Measurements from ENCODE around the gene RBP5.

Gene RBP5

GRCh38 chr12:7116196-7116595 is 12.5 kb downstream of the RBP5 start:
- no peak overlapping the region for H3K4me2 ChIP-seq
- H3K9ac ChIP-seq = no peak overlapping the region
- TF ChIP-seq Cebpa-rat (IDR thresholded peaks at IDR 0.05) = no peak
- H3K36me3 ChIP-seq = no peaks in the 10 kb centered on the region
- no peaks in the 10 kb centered on the region for H3K9me3 ChIP-seq
- H3K27me3 ChIP-seq = no peaks in the 10 kb centered on the region
- no peaks in the 10 kb centered on the region for H3K4me1 ChIP-seq
- H3K27ac ChIP-seq = no peak overlapping the region
- H3K4me3 ChIP-seq = no peak overlapping the region
- H4K20me1 ChIP-seq = no peaks in the 10 kb centered on the region

GRCh38 chr12:7114851-7115250 is 13.8 kb downstream of the RBP5 start:
- H4K20me1 ChIP-seq = no peaks in the 10 kb centered on the region
- H3K27me3 ChIP-seq = no peaks in the 10 kb centered on the region
- no peaks in the 10 kb centered on the region for H3K36me3 ChIP-seq
- no peak overlapping the region for H3K4me2 ChIP-seq
- H3K4me1 ChIP-seq = no peaks in the 10 kb centered on the region
- H3K27ac ChIP-seq = no peak overlapping the region
- no peaks in the 10 kb centered on the region for H3K9me3 ChIP-seq
- no peak for TF ChIP-seq Cebpa-rat (IDR thresholded peaks at IDR 0.05)
- no peak overlapping the region for H3K4me3 ChIP-seq
- no peak overlapping the region for H3K9ac ChIP-seq

GRCh38 chr12:7114008-7114407 is 14.7 kb downstream of the RBP5 start:
- Histone ChIP-seq H3K27ac (peak overlapping the region; percentile 8; the same call in 1 of the 2 replicates), H4K20me1 (no peaks in the 10 kb centered on the region), H3K9me3 (no peaks in the 10 kb centered on the region), H3K4me3 (no peak overlapping the region), H3K36me3 (no peaks in the 10 kb centered on the region), H3K9ac (no peak overlapping the region; the same call in 1 of the 2 replicates), H3K4me2 (no peak overlapping the region), H3K27me3 (no peaks in the 10 kb centered on the region), H3K4me1 (peaks cover 6% of the 10 kb centered on the region; the same call in 1 of the 2 replicates)
- no peak for TF ChIP-seq Cebpa-rat (IDR thresholded peaks at IDR 0.05)

- H4K20me1 ChIP-seq = no peaks in the 10 kb centered on the region
- H3K9ac ChIP-seq = no peak overlapping the region; the same call in 1 of the 2 replicates
- no peak for TF ChIP-seq Cebpa-rat (IDR thresholded peaks at IDR 0.05)
- no peaks in the 10 kb centered on the region for H3K9me3 ChIP-seq
- no peaks in the 10 kb centered on the region for H3K27me3 ChIP-seq
- peaks cover 7% of the 10 kb centered on the region; the same call in 1 of the 2 replicates for H3K4me1 ChIP-seq
- H3K4me2 ChIP-seq = no peak overlapping the region
- H3K4me3 ChIP-seq = no peak overlapping the region
- peak overlapping the region; percentile 8; the same call in 1 of the 2 replicates for H3K27ac ChIP-seq
- no peaks in the 10 kb centered on the region for H3K36me3 ChIP-seq
These were observed 15.3 kb downstream of the RBP5 start for GRCh38 chr12:7113389-7113871.

- no peak overlapping the region for H3K27ac ChIP-seq
- no peaks in the 10 kb centered on the region for H4K20me1 ChIP-seq
- H3K4me2 ChIP-seq = no peak overlapping the region
- H3K36me3 ChIP-seq = no peaks in the 10 kb centered on the region
- no peaks in the 10 kb centered on the region for H3K27me3 ChIP-seq
- H3K9me3 ChIP-seq = peaks cover 2% of the 10 kb centered on the region; the same call in 1 of the 2 replicates
- peaks cover 15% of the 10 kb centered on the region for H3K4me1 ChIP-seq
- H3K4me3 ChIP-seq = no peak overlapping the region
- TF ChIP-seq Cebpa-rat (IDR thresholded peaks at IDR 0.05) = no peak
- H3K9ac ChIP-seq = no peak overlapping the region
These were observed 16.6 kb downstream of the RBP5 start for GRCh38 chr12:7112041-7112440.

- Histone ChIP-seq H3K36me3 (no peaks in the 10 kb centered on the region), H3K27me3 (no peaks in the 10 kb centered on the region), H3K27ac (no peak overlapping the region), H3K4me2 (no peak overlapping the region), H3K9ac (no peak overlapping the region), H4K20me1 (no peaks in the 10 kb centered on the region), H3K9me3 (peaks cover 16% of the 10 kb centered on the region), H3K4me1 (peaks cover 15% of the 10 kb centered on the region), H3K4me3 (no peak overlapping the region)
- no peak for TF ChIP-seq Cebpa-rat (IDR thresholded peaks at IDR 0.05)
These were observed 18.0 kb downstream of the RBP5 start for GRCh38 chr12:7110661-7111060.

- Histone ChIP-seq H3K27ac (no peak overlapping the region), H3K4me3 (no peak overlapping the region), H3K4me1 (peaks cover 15% of the 10 kb centered on the region), H3K9me3 (peaks cover 24% of the 10 kb centered on the region), H3K36me3 (peaks cover 8% of the 10 kb centered on the region; the same call in 1 of the 2 replicates), H3K4me2 (peak overlapping the region; percentile 85), H4K20me1 (no peaks in the 10 kb centered on the region), H3K9ac (0 out of 2 replicates have a peak overlapping the region, but pooled peaks have one; percentile 80), H3K27me3 (no peaks in the 10 kb centered on the region)
- no peak for TF ChIP-seq Cebpa-rat (IDR thresholded peaks at IDR 0.05)
These were observed 19.1 kb downstream of the RBP5 start for GRCh38 chr12:7109572-7109920.

GRCh38 chr12:7108796-7109571 is 19.7 kb downstream of the RBP5 start, which contains the start of gene C1RL:
Gene C1RL (minus strand): TSS chr12:7109214. CDS start chr12:7109180, 34 bp downstream.
- TF ChIP-seq Cebpa-rat (IDR thresholded peaks at IDR 0.05) = peak; percentile 84
- Histone ChIP-seq H3K4me3 (peak within 1 kb of the TSS; percentile 68), H3K4me2 (peak within 1 kb of the TSS; percentile 85), H3K9ac (peak within 1 kb of the TSS; percentile 80), H3K36me3 (peaks cover 13% of the 10 kb centered on the region), H3K27ac (peak within 1 kb of the TSS; percentile 80), H3K4me1 (peaks cover 15% of the 10 kb centered on the region), H3K27me3 (no peaks in the 10 kb centered on the region), H4K20me1 (no peaks in the 10 kb centered on the region), H3K9me3 (peaks cover 24% of the 10 kb centered on the region)

- peaks cover 15% of the 10 kb centered on the region for H3K4me1 ChIP-seq
- no peak for TF ChIP-seq Cebpa-rat (IDR thresholded peaks at IDR 0.05)
- H3K9ac ChIP-seq = peak overlapping the region; percentile 80
- H3K9me3 ChIP-seq = peaks cover 24% of the 10 kb centered on the region
- no peaks in the 10 kb centered on the region for H3K27me3 ChIP-seq
- H3K27ac ChIP-seq = peak overlapping the region; percentile 79
- H3K36me3 ChIP-seq = peaks cover 15% of the 10 kb centered on the region
- no peaks in the 10 kb centered on the region for H4K20me1 ChIP-seq
- H3K4me3 ChIP-seq = peak overlapping the region; percentile 68
- H3K4me2 ChIP-seq = peak overlapping the region; percentile 85
These were observed 20.5 kb downstream of the RBP5 start for GRCh38 chr12:7108003-7108795.

Data from BLaER1 (cell line).